HCEC 1CT (cell line): Measurements from ENCODE around the gene FAM107B.

ENCODE experiments used
- DNase-seq: peaks from one replicate; pipeline ENCODE4 v3.0.0-alpha.2; 2017

Gene FAM107B

GRCh38 chr10:14618674-14619073 lies 156.0 kb downstream of the FAM107B start:
- no peak for DNase-seq

DNA sequence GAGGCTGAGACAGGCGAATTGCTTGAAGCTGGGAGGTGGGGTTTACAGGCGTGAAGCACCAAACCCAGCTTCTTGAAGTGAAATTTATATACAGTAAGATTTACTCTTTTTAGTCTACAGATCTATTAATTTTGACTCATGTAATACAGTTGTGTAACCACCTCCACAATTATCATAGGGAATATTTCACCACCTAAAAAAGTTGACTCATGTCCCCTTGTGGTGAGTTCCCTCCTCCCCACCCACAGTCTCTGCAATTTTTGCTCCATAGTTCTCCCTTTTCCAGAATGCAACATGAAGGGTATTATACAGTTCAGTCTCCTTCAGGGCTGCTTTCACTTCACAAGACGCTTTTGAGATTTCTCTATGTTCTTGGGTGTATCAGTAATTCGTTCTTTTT lies 156.8 kb downstream of the FAM107B start:
- peak; percentile 73 for DNase-seq

GRCh38 chr10:14616955-14617730 lies 157.6 kb downstream of the FAM107B start:
- no peak for DNase-seq

DNA sequence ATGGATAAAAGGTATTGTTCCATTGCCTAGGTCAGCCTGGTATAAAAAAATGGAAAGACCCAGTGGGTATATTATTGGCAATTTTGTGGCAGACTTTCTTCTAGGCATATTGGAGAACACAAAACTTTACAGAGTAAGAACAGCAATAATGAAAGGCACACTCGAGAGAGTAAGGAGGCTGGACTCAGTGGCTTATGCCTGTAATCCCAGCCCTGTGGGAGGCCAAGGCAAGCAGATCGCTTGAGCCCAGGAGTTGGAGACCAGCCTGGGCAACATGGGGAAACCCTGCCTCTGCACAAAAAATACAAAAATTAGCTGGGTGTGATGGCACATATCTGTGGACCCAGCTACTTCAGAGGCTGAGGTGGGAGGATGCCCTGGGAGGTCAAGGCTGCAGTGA lies 158.2 kb downstream of the FAM107B start:
- DNase-seq, result no peak

DNA sequence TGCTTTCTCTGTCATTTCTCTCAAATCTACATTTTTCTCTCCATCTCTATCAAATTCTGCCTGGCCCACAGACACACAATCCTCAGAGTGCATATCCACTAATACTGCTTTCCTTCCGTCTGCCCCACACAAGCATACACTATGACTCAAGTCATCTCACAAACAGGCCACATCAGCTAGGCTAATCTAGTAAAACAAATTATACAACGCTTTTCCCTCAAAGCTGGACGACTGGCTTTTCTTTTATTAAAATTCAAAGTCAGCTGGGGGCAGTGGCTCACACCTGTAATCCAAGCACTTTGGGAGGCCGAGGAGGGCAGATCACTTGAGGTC lies 161.1 kb downstream of the FAM107B start:
- no peak for DNase-seq

- DNase-seq, result no peak
Observed at GRCh38 chr10:14612873-14613587, 161.7 kb downstream of the FAM107B start.

GRCh38 chr10:14611968-14612693 lies 162.6 kb downstream of the FAM107B start:
- DNase-seq, result no peak

GRCh38 chr10:14609178-14609577 lies 165.5 kb downstream of the FAM107B start:
- no peak for DNase-seq

DNA sequence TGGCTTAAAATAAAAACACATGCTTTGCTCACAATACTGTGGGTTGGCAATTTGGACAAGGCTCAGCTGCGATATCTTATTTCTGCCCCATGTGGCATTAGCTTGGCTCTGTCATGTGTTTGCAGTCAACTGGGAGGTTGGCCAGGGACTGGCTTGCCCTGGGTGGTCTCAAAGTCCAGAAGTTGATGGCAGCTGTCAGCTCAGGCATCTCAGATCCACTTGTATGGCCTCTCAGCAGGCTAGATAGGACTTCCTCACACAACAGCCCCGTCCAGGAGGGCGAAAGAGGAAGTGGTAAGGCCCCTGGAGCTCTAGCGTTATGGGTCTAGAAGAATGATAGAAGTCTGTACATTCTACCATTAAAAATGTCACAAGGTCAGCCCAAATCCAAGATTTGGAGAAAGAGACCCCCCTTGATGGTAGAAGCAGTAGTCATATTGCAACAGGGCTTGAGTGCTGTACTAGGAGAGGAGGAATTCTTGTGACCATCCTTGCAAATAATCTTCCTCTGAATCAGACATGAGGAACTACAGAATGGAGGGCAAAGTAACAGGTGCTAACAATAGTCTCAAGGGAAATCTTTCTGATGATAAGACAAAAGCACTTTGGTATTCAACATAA lies 166.2 kb downstream of the FAM107B start:
- DNase-seq, result no peak

GRCh38 chr10:14606633-14607032 lies 168.1 kb downstream of the FAM107B start:
- DNase-seq, result no peak

GRCh38 chr10:14605231-14605925 lies 169.3 kb downstream of the FAM107B start:
- peak; percentile 80 for DNase-seq

GRCh38 chr10:14604181-14605142 lies 170.2 kb downstream of the FAM107B start:
- peak; percentile 74 for DNase-seq

GRCh38 chr10:14603534-14604102 lies 171.1 kb downstream of the FAM107B start:
- DNase-seq, result peak; percentile 4

DNA sequence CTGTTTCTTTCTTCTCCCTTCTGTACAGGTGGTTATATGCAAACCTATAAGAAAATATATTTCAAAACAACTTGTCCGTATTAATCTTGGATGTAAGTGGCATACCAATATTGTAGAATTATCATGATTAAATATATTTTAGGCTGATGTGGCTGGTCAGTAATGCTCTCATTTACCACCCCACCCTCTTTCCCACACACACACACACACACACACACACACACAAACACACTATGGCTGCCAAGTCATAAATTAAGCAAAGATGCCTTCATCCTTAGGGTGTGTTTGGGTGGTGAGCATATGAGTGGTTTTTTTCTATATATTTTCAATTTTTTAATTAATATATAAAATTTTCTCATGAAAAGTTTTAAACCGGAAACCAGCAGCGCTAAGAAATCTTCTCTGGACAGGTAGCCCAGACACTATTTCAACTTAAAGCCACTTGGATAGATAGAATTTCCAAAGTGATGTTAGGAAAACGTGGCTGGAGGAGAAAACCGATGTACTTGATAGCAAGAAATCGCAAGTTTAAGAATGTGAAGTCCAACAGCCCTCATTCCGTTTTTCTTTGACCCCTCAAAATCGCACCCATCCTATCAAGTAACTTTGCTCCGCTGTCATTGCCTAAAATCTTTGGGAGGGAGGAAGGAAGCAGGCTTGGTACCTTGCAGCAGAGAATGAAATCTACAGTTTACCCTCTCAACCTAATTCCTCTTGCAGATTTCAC lies 171.7 kb downstream of the FAM107B start:
- no peak for DNase-seq

GRCh38 chr10:14601872-14602725 lies 172.6 kb downstream of the FAM107B start:
- DNase-seq, result no peak

GRCh38 chr10:14601326-14601725 lies 173.4 kb downstream of the FAM107B start:
- DNase-seq, result no peak

DNA sequence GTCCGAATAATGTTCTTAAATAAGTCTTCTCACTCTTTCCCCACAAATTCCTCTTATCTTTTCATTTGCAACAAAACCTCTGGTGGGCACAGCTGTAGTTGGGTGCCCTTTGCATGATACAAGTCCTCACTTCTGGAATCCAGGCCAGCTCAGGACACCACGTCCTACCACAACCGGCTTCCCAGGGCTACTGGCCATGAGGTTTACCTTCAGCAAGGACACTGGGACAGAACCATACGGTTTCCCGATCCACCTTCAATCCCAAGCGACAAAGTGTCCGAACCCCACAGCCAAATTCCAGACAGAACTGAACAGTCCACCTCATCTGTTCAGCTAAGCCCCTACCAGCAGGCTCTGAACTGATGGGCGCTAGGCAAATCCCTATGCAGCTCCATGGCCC lies 174.6 kb downstream of the FAM107B start:
- DNase-seq, result no peak

DNA sequence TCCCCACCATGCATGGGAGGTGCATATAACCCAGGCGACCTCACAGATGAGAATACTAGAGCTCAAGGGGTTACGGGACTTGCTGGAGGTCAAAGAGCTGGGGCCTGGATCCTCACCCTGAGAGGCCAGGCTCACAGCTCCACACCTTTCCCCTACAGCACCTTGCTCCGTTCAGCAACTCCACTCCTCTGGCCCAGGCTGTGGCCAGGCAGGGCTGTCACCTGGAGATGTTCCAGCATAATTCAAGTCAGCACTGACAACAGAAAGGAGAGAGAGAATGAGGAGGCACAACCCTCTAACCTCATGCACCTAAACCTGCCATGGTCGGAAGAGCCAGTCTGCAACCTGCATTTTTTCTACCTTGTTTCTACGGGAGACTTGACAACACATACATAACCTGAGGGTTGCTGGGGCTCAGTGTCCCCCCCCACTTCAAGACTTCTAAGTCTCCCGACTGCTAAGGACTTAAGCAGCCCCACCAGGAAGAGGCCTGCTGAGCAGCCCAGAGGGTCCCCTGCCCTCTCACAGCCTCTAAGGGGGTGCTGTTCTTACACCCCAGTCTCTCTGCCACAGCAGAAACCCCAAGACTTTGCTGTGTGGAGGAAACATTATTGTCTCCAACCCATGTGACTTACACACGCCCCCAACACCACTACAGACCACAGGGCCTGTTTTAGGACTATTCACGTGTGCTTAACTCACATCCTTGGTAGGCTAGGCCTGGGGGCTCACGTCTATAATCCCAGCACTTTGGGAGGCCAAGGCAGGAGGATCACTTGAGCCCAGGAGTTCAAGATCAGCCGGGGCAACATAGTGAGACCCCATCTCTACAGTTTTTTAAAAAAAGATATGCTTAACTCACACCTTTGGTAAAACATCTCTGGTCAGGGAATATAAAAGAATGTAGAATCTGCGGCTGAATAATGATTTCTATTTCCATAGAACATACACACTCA lies 175.6 kb downstream of the FAM107B start:
- DNase-seq, result no peak
